ENCODE data around the gene PGC. TPM values are rescaled to one million over a fixed set of nuclear protein-coding genes. Genes with fewer than 3 reads are reported as not detected.

PGC gene
- total and polyA plus RNA-seq, 4 donors = not detected

DNA sequence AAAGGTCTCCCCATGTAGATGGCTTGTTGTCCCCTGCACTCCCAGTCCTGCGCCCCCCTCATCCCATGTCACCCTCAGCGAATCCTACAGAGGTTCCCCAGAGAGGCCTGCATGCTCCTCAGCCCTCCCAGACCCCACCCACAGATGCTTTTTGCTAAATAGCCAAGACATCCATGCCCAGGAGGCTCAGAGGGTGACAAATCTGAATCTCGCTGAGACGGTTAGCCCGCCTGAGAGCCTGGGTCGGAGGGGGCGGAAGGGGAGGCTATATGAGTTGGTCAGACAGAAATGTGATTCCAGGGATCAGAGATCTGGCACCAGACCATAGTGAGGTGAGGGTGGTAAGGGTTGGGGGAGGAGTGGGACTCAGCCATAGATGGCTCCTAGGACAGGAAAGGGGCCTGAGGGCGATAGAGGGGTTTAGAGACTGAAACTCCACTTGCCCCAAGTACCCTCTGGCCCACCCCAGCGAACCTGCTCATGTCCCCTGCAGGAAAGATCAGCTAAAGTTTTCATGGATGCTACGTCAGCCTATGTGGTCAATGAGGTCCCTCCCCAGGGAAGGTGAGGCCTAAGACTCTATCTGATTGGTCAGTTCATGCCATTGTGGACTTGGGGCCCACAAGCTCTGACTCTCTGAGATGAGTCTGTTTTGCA is 45.0 kb downstream of the PGC start:
- Histone ChIP-seq H3K4me3 (ENCODE audit: low read depth, low read length) (no peak overlapping the region), H3K4me1 (ENCODE audit: control insufficient read depth, insufficient read depth, low read length) (peaks cover 75% of the 10 kb centered on the region), H3K27ac (ENCODE audit: low read depth, low read length) (no peak overlapping the region), H3K36me3 (ENCODE audit: control insufficient read depth, insufficient read depth, low read length) (peaks cover 8% of the 10 kb centered on the region), H3K27me3 (ENCODE audit: control insufficient read depth, insufficient read depth, low read length) (no peaks in the 10 kb centered on the region), H3K9me3 (ENCODE audit: control insufficient read depth, insufficient read depth, low read length) (no peaks in the 10 kb centered on the region)
- DNase-seq (ENCODE audit: low read depth in 4 of 6, low spot score in 6 of 6) = no peak
- 93% methylated on average over 8 of the region's 10 CpGs for WGBS (ENCODE audit: insufficient coverage)

DNA sequence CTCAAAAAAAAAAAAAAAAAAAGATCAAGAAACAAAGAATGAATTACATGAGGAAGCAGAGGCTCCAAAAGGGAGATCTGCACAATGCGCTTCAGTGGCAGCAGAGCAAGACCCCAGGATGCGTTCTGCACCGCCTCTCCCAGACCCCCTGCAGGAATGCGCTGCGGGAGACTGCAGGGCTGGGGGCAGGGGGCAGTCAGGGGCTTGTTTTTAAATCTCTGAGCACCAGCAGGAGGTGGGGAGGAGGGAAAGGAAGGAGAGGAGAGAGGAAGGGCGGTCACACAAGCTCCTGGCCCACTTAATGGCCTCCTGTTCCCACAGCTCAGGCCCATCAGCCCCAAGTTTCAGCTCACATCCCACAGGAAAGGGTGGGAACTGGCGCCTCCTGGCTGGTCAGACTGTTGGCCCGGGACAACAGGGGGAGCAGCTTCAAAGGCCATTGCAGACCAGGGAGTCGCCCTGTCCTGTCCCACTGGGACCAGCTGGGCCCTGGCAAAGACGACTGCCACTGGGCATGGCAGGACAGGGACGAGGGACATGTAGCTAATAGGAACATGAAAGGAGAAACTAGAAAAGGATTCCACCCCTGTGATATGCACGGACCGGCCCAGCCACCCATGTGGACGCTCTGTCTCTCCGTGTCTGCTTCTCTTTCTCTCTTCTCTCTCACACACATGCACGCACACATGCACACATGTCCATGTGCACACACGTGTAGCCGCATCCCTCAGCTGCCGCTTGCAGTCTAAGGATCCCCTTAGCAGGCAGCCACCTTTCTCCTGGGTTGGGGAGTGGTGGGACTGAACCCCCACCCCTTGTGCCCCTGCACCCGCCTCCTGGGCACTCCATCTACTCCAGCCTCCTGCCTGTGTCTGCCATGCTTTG is 46.5 kb downstream of the PGC start:
- no peaks in the 10 kb centered on the region for H3K27me3 ChIP-seq (ENCODE audit: control insufficient read depth, insufficient read depth, low read length)
- no peak for DNase-seq (ENCODE audit: low read depth in 4 of 6, low spot score in 6 of 6)
- H3K36me3 ChIP-seq (ENCODE audit: control insufficient read depth, insufficient read depth, low read length) = peaks cover 8% of the 10 kb centered on the region
- WGBS (ENCODE audit: insufficient coverage) = 68% methylated on average over 15 of the region's 20 CpGs
- no peak overlapping the region for H3K4me3 ChIP-seq (ENCODE audit: low read depth, low read length)
- H3K27ac ChIP-seq (ENCODE audit: low read depth, low read length) = peak overlapping the region; percentile 41
- peaks cover 60% of the 10 kb centered on the region for H3K4me1 ChIP-seq (ENCODE audit: control insufficient read depth, insufficient read depth, low read length)
- H3K9me3 ChIP-seq (ENCODE audit: control insufficient read depth, insufficient read depth, low read length) = no peaks in the 10 kb centered on the region

DNA sequence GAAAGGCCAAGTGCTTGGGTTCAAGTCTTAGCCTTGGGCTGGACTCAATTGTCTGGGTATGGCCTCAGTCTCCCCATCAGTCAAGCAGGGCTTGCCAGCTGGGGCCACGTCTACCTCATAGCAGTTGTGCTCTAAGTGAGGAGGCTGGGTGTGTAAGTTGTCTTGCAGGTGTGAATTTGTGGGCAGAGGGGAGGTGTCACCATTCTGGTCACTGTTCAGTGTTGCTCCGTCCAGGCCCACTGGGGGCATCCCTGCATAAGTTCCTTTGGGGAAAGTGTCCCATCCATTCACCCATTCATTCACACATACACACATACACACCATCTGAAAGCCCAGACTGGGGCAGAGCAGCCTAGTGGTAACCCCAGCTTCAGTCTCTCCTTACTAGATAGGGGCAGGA is 48.1 kb downstream of the PGC start:
- no peaks in the 10 kb centered on the region for H3K9me3 ChIP-seq (ENCODE audit: control insufficient read depth, insufficient read depth, low read length)
- peaks cover 6% of the 10 kb centered on the region for H3K36me3 ChIP-seq (ENCODE audit: control insufficient read depth, insufficient read depth, low read length)
- DNase-seq (ENCODE audit: low read depth in 4 of 6, low spot score in 6 of 6) = no peak
- peaks cover 57% of the 10 kb centered on the region for H3K4me1 ChIP-seq (ENCODE audit: control insufficient read depth, insufficient read depth, low read length)
- H3K27me3 ChIP-seq (ENCODE audit: control insufficient read depth, insufficient read depth, low read length) = no peaks in the 10 kb centered on the region
- H3K27ac ChIP-seq (ENCODE audit: low read depth, low read length) = peak overlapping the region; percentile 89
- 78% methylated on average over 1 of the region's 2 CpGs for WGBS (ENCODE audit: insufficient coverage)
- H3K4me3 ChIP-seq (ENCODE audit: low read depth, low read length) = no peak overlapping the region

DNA sequence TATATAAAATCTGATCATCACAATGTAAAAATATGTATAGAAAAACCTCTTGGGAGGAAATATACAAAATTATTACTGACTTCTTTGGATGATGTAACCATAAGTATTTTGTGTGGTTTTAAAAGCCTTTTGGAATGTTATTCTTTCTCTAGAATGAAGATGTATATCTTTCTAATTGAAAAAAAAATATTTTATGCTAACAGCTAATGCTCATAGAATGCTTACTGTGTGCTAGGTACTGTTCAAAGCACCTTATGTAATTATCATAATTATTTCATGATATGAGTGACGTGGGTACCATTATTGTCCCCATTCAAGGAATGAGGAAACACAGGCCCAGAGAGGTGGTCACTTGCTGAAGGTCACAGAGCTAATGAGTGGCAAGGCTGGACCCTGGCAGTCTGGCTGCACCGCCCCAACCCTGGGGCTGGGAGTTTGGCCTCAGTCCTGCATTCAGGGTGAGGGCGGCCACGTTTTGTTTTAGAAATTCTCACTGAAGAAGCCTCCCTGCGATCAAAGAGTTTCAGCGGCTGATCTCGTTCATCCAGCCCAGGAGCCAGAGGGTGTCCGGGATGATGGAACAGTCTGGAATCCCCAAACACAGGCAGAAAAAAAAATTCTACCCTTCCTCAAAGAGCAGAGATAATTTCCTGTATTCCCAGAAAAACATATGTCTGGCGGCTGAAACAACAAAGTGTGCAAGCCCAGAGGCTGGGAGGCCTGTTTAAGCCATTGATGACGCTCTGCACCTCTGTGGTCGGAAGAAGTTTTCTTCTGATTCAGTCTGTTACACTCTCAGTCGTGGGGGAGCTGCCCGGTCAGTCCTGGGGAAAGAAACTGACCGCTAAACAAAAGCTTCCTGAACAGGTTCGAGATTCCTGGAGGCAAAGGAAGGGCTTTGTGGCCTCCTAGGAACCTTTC is 49.1 kb downstream of the PGC start:
- H3K4me1 ChIP-seq (ENCODE audit: control insufficient read depth, insufficient read depth, low read length) = peaks cover 60% of the 10 kb centered on the region
- peaks cover 4% of the 10 kb centered on the region for H3K36me3 ChIP-seq (ENCODE audit: control insufficient read depth, insufficient read depth, low read length)
- H3K9me3 ChIP-seq (ENCODE audit: control insufficient read depth, insufficient read depth, low read length) = no peaks in the 10 kb centered on the region
- 56% methylated on average over 11 of the region's 15 CpGs for WGBS (ENCODE audit: insufficient coverage)
- H3K27me3 ChIP-seq (ENCODE audit: control insufficient read depth, insufficient read depth, low read length) = no peaks in the 10 kb centered on the region
- peak overlapping the region; percentile 89 for H3K27ac ChIP-seq (ENCODE audit: low read depth, low read length)
- H3K4me3 ChIP-seq (ENCODE audit: low read depth, low read length) = no peak overlapping the region
- peak in 1 of 6 donors; percentile 65 for DNase-seq (ENCODE audit: low read depth in 4 of 6, low spot score in 6 of 6)

DNA sequence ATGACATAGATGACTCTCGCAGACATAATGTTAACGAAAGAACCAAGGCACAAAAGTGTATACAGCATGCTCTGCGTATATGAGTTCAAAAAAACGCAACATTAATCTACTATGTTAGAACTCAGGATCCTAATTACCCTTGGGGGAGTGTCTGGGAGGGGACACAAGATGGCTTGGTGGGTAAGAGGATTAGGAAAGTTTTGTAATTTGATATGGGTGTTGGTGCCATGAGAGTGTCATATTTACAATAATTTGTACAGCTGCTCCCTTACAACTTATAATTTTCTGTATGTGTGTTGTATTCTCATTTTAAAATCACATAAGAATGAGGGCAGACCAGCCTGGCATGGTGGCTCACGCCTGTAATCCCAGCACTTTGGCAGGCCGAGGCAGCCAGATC is 50.4 kb downstream of the PGC start:
- no peak for DNase-seq (ENCODE audit: low read depth in 4 of 6, low spot score in 6 of 6)
- Histone ChIP-seq H3K27me3 (ENCODE audit: control insufficient read depth, insufficient read depth, low read length) (no peaks in the 10 kb centered on the region), H3K36me3 (ENCODE audit: control insufficient read depth, insufficient read depth, low read length) (no peaks in the 10 kb centered on the region), H3K4me3 (ENCODE audit: low read depth, low read length) (no peak overlapping the region), H3K27ac (ENCODE audit: low read depth, low read length) (no peak overlapping the region), H3K9me3 (ENCODE audit: control insufficient read depth, insufficient read depth, low read length) (no peaks in the 10 kb centered on the region), H3K4me1 (ENCODE audit: control insufficient read depth, insufficient read depth, low read length) (peaks cover 56% of the 10 kb centered on the region)
- WGBS (ENCODE audit: insufficient coverage) = 100% methylated on average over 2 of the region's 6 CpGs

DNA sequence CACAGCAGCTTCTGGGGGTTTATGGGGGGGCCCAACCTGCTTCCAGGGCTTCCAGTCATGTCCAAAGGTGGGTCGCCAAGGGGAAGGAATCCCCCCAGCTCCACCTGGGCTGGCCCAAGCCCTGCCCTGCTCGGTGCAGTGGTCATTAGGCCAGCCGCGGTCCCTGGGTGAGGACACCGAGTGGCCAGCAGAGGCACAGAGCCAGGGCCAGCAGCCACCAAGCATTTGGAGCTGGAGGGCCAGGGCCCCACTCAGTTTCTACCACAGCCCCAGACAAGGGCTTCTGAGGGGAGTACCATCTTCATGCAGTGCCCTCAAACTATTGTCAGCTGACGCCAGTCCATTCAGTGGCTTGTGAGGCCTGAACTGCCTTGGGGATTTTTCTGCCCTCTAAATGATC is 51.4 kb downstream of the PGC start:
- no peaks in the 10 kb centered on the region for H3K27me3 ChIP-seq (ENCODE audit: control insufficient read depth, insufficient read depth, low read length)
- peaks cover 3% of the 10 kb centered on the region for H3K36me3 ChIP-seq (ENCODE audit: control insufficient read depth, insufficient read depth, low read length)
- no peak for DNase-seq (ENCODE audit: low read depth in 4 of 6, low spot score in 6 of 6)
- H3K27ac ChIP-seq (ENCODE audit: low read depth, low read length) = no peak overlapping the region
- peaks cover 48% of the 10 kb centered on the region for H3K4me1 ChIP-seq (ENCODE audit: control insufficient read depth, insufficient read depth, low read length)
- 75% methylated on average over 6 of the region's 6 CpGs for WGBS (ENCODE audit: insufficient coverage)
- no peaks in the 10 kb centered on the region for H3K9me3 ChIP-seq (ENCODE audit: control insufficient read depth, insufficient read depth, low read length)
- H3K4me3 ChIP-seq (ENCODE audit: low read depth, low read length) = no peak overlapping the region

DNA sequence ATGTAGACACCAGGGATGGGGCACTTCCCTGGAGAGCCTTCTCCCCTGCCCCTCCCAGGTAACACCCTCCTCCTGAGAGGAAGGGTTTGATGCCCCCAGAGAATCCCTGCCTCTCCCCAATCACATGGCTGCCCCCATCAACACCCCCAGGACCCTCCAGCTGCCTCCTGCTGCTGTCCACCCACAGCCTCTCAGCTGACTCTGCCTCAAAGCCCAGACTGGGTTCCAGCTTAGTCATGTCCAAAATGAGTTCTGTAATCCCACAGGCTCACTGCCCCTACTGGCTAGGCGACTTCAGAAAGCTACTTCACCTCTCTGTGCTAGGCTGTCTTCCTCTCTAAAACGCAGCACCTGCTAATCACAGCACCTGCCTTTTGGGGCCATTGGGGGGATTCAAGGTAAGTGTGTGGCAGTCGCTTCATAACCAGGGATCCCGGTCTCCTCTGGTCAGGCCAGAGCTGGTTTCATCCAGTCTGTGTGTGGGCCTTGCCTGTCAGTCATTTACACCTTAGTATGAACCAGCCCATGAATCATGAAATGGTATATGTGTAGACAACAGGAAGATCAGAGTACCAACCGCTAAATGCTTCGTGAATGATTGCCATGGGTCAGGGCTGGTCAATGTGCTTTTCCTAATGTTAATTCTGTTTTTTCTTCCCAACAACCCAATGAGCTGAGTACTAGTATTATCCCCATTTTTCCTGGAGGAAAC is 52.2 kb downstream of the PGC start:
- Histone ChIP-seq H3K36me3 (ENCODE audit: control insufficient read depth, insufficient read depth, low read length) (peaks cover 9% of the 10 kb centered on the region), H3K27me3 (ENCODE audit: control insufficient read depth, insufficient read depth, low read length) (no peaks in the 10 kb centered on the region), H3K4me1 (ENCODE audit: control insufficient read depth, insufficient read depth, low read length) (peaks cover 41% of the 10 kb centered on the region), H3K9me3 (ENCODE audit: control insufficient read depth, insufficient read depth, low read length) (no peaks in the 10 kb centered on the region), H3K27ac (ENCODE audit: low read depth, low read length) (peak overlapping the region; percentile 63), H3K4me3 (ENCODE audit: low read depth, low read length) (no peak overlapping the region)
- DNase-seq (ENCODE audit: low read depth in 4 of 6, low spot score in 6 of 6) = no peak
- 92% methylated on average over 3 of the region's 6 CpGs for WGBS (ENCODE audit: insufficient coverage)

DNA sequence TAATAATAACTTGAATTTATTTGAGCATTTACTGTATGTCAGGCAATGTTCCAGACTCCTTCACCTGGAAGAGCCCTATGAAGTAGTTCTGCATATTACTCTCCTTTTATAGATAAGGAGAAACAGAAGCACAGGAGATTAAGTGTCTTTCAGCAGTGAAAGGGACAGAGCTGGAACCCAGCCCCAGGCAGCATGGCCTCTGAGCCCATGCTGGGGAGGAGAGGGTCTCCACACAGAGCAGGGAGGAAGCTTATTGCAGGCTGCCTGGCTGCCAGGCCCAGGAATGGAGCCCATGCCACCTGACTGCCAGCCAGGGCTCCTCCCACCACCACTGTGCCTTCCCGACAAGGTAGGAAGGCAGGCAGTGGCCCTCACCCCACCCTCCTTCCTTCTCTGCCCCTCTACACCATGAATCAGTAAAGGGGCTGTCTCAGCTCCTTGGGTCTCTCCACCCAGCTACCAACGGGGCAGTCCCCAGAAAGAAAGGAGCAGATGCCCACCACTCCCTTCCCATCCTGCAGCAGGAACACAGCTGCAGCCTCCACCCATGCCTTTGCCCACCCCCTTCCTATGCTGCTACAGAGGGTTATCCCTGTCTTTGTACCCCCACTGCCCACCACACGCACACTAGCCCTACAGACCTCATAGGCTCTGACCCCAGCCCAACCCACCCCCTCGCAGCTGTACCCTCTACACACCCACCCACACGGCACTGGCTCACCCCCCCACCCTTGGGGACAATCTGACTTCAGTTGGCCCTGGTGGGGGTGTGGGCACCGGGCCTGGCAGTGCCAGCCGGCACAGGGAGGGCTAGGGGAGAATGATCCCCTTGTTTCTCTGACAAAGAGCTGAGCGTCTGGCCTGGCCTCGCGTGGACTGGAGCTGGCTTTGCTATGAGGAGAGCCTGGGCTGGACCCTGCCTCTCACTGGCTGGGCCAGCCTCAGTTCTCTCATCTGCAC is 53.6 kb downstream of the PGC start:
- Histone ChIP-seq H3K9me3 (ENCODE audit: control insufficient read depth, insufficient read depth, low read length) (no peaks in the 10 kb centered on the region), H3K27me3 (ENCODE audit: control insufficient read depth, insufficient read depth, low read length) (peaks cover 2% of the 10 kb centered on the region), H3K36me3 (ENCODE audit: control insufficient read depth, insufficient read depth, low read length) (peaks cover 14% of the 10 kb centered on the region), H3K27ac (ENCODE audit: low read depth, low read length) (peak overlapping the region; percentile 63), H3K4me1 (ENCODE audit: control insufficient read depth, insufficient read depth, low read length) (peaks cover 35% of the 10 kb centered on the region), H3K4me3 (ENCODE audit: low read depth, low read length) (no peak overlapping the region)
- 42% methylated on average over 8 of the region's 10 CpGs for WGBS (ENCODE audit: insufficient coverage)
- DNase-seq (ENCODE audit: low read depth in 4 of 6, low spot score in 6 of 6) = peak in 2 of 6 donors; percentile 43 to 78

All from spinal cord (tissue), 10 donors.